ENCODE data around the gene SUMO1.

GRCh38 chr2:202169832-202170424 lies 68.5 kb downstream of the SUMO1 start:
- TF ChIP-seq CTCF (IDR thresholded peaks at IDR 0.05) (no peak), EP300 (IDR thresholded peaks at IDR 0.05) (no peak), POLR2AphosphoS5 (IDR thresholded peaks at IDR 0.05) (no peak), POLR2A (IDR thresholded peaks at IDR 0.05) (no peak)
